Measurements from ENCODE around the gene VPS33A. TPM values are rescaled to one million over a fixed set of nuclear protein-coding genes. Genes with fewer than 3 reads are reported as not detected.
A peak's percentile ranks its signal among the peaks of the same experiment; 100 is the strongest.
"Not testable (repeated sequence)": the region's sequence is repeated elsewhere in the genome, so short reads cannot be mapped to it uniquely, and the experiment has no call there.

The VPS33A gene
- total RNA-seq, 4 donors from 2014 or later: 13.6 to 19.4 (median 15.1) TPM

- Histone ChIP-seq H3K27me3 (no peaks in the 10 kb centered on the region), H3K36me3 (peaks cover 64% of the 10 kb centered on the region), H3K27ac (no peak overlapping the region), H3K4me3 (no peak overlapping the region), H3K9me3 (no peaks in the 10 kb centered on the region), H3K4me1 (no peaks in the 10 kb centered on the region)
- DNase-seq (ENCODE audit: low spot score in 2 of 2): no peak
- TF ChIP-seq EP300 (IDR thresholded peaks at IDR 0.05) (no peak), POLR2AphosphoS5 (IDR thresholded peaks at IDR 0.05) (no peak)
- WGBS: 51% methylated on average over 4 of the region's 4 CpGs
These were observed 15.8 kb upstream of the VPS33A start for GRCh38 chr12:122282061-122282460.

DNA sequence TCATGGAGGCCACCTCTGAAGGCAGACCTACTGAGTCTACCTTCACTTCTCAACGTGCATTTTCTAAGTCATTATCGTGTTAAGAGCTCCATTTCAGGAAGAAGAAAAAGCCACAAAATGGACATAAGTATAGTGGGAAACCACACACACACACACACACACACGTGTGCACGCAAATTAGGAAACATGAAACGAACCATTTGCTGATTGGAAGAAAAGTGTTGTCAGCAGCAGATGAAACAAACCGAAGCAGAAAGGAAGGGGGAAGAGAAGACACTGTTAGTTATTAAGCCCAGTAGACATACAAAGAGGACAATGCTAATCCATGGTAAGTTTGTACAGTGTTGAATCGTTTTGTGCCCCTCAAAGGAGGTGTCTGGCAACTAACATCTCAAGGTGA, 9.9 kb upstream of the VPS33A start:
- TF ChIP-seq POLR2AphosphoS5 (IDR thresholded peaks at IDR 0.05) (no peak), EP300 (IDR thresholded peaks at IDR 0.05) (no peak), POLR2A (IDR thresholded peaks at IDR 0.05) (no peak), CTCF (IDR thresholded peaks at IDR 0.05) (no peak)
- Histone ChIP-seq H3K27ac (no peak overlapping the region), H3K4me1 (no peaks in the 10 kb centered on the region), H3K36me3 (peaks cover 82% of the 10 kb centered on the region), H3K9me3 (no peaks in the 10 kb centered on the region), H3K27me3 (no peaks in the 10 kb centered on the region), H3K4me3 (no peak overlapping the region)
- no peak for DNase-seq (ENCODE audit: low spot score in 2 of 2)
- WGBS: 83% methylated on average over 7 of the region's 7 CpGs

- Histone ChIP-seq H3K27ac (no peak overlapping the region), H3K27me3 (no peaks in the 10 kb centered on the region), H3K9me3 (no peaks in the 10 kb centered on the region), H3K4me1 (no peaks in the 10 kb centered on the region), H3K36me3 (peaks cover 76% of the 10 kb centered on the region), H3K4me3 (no peak overlapping the region)
- no peak for TF ChIP-seq POLR2AphosphoS5 (IDR thresholded peaks at IDR 0.05)
- no peak for DNase-seq (ENCODE audit: low spot score in 2 of 2)
- WGBS: 83% methylated on average over 8 of the region's 8 CpGs
These were observed 9.2 kb upstream of the VPS33A start for GRCh38 chr12:122275459-122275858.

- peak overlapping the region; percentile 78 for H3K27ac ChIP-seq
- H3K27me3 ChIP-seq: no peaks in the 10 kb centered on the region
- peaks cover 28% of the 10 kb centered on the region for H3K36me3 ChIP-seq
- no peak for TF ChIP-seq CTCF (IDR thresholded peaks at IDR 0.05)
- no peak for TF ChIP-seq EP300 (IDR thresholded peaks at IDR 0.05)
- TF ChIP-seq POLR2AphosphoS5 (IDR thresholded peaks at IDR 0.05): no peak
- TF ChIP-seq POLR2A (IDR thresholded peaks at IDR 0.05): no peak
- no peaks in the 10 kb centered on the region for H3K9me3 ChIP-seq
- DNase-seq (ENCODE audit: low spot score in 2 of 2): no peak
- WGBS: under 1% methylated on average over 7 of the region's 17 CpGs
- peaks cover 17% of the 10 kb centered on the region for H3K4me1 ChIP-seq
- H3K4me3 ChIP-seq: peak overlapping the region; percentile 58
These were observed 436 bp downstream of the VPS33A start for GRCh38 chr12:122265886-122266229.

DNA sequence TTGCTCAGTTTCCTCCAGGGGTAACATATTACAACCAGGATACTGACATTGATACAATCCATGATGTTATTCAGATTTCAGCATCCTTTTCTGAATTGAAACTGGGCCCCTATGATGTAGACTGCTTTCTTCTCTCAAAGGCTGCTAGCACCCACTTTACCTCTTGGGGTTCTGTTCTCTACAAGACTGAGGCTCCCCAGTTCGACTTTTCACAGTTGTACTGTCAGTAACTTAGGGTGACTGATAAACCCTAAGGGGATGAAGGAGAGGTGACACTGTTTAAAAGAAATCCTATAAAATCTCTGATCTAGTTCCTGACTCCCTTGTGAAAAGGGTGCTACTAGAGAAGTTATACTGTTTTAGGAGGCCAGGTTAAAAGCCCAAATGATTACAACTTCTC, 818 bp downstream of the VPS33A start:
- Histone ChIP-seq H3K27me3 (no peaks in the 10 kb centered on the region), H3K4me1 (peaks cover 17% of the 10 kb centered on the region), H3K27ac (peak overlapping the region; percentile 78), H3K36me3 (peaks cover 30% of the 10 kb centered on the region), H3K4me3 (peak overlapping the region; percentile 58), H3K9me3 (no peaks in the 10 kb centered on the region)
- no peak for DNase-seq (ENCODE audit: low spot score in 2 of 2)
- WGBS: 19% methylated on average over 1 of the region's 1 CpG
- no peak for TF ChIP-seq EP300 (IDR thresholded peaks at IDR 0.05)
- TF ChIP-seq CTCF (IDR thresholded peaks at IDR 0.05): no peak
- TF ChIP-seq POLR2A (IDR thresholded peaks at IDR 0.05): no peak
- no peak for TF ChIP-seq POLR2AphosphoS5 (IDR thresholded peaks at IDR 0.05)

- H3K27ac ChIP-seq; H3K9me3 ChIP-seq; H3K4me3 ChIP-seq; H3K4me1 ChIP-seq; DNase-seq (ENCODE audit: low spot score in 2 of 2); H3K27me3 ChIP-seq: not testable (repeated sequence)
- 89% methylated on average over 14 of the region's 14 CpGs for WGBS
- peaks cover 77% of the 10 kb centered on the region for H3K36me3 ChIP-seq
These were observed 5.6 kb downstream of the VPS33A start for GRCh38 chr12:122260735-122261134.

- not testable (repeated sequence) for H3K9me3 ChIP-seq; H3K4me1 ChIP-seq; H3K27ac ChIP-seq; DNase-seq (ENCODE audit: low spot score in 2 of 2); H3K4me3 ChIP-seq; H3K27me3 ChIP-seq
- 84% methylated on average over 4 of the region's 4 CpGs for WGBS
- peaks cover 78% of the 10 kb centered on the region for H3K36me3 ChIP-seq
These were observed 7.4 kb downstream of the VPS33A start for GRCh38 chr12:122258939-122259338.

GRCh38 chr12:122258462-122258861, 7.8 kb downstream of the VPS33A start:
- not testable (repeated sequence) for H3K9me3 ChIP-seq; H3K4me3 ChIP-seq; H3K4me1 ChIP-seq; DNase-seq (ENCODE audit: low spot score in 2 of 2); H3K27me3 ChIP-seq; H3K27ac ChIP-seq
- peaks cover 80% of the 10 kb centered on the region for H3K36me3 ChIP-seq
- 100% methylated on average over 4 of the region's 4 CpGs for WGBS
